Urinary bladder (tissue), 4 donors: ENCODE measurements around the gene CACNA1H. TPM values are rescaled to one million over a fixed set of nuclear protein-coding genes. Genes with fewer than 3 reads are reported as not detected.

Experiments used
- DNase-seq: peaks from one replicate; pipeline ENCODE4 v3.0.0-alpha.2; 2015; ENCODE audit errors: extremely low spot score
- H3K27ac ChIP-seq: one replicate; pipeline ENCODE4 v1.5.1; 2013; ENCODE audit warnings: low read depth, mild to moderate bottlenecking, moderate library complexity
- H3K36me3 ChIP-seq: one replicate; pipeline ENCODE4 v1.6.1; 2013; ENCODE audit warnings: mild to moderate bottlenecking, moderate library complexity; ENCODE audit not compliant: insufficient read depth
- H3K4me1 ChIP-seq: one replicate; pipeline ENCODE4 v1.6.1; 2013; ENCODE audit warnings: mild to moderate bottlenecking, moderate library complexity; ENCODE audit not compliant: insufficient read depth
- H3K4me3 ChIP-seq: one replicate; pipeline ENCODE4 v1.5.1; 2013; ENCODE audit warnings: low read depth, low read length
- WGBS: extraction: QIAGEN DNeasy Blood & Tissue Kit; methylation state at CpG from one replicate; pipeline ENCODE4 v1.1.7; 2013; 5-methylcytosine and 5-hydroxymethylcytosine counted together
- polyA plus RNA-seq: library from polyadenylated mRNA; stranded (reverse); fragments of 200-250 nt; gene quantifications from one replicate; pipeline ENCODE4 v1.2.3, GENCODE V29; 2013
- total RNA-seq: library from RNA; depleted of rRNA; stranded (reverse); fragments of >200 nt; gene quantifications from one replicate; pipeline ENCODE4 v1.2.3, GENCODE V29; 2014
- donor health status: healthy with polysubstance abuse.
- donor health status: healthy.

The CACNA1H gene
- total and polyA plus RNA-seq, 2 donors: 10.6 to 151 TPM

- no peak for DNase-seq
- H3K36me3 ChIP-seq: no peaks in the 10 kb centered on the region
- H3K4me1 ChIP-seq: no peaks in the 10 kb centered on the region
- WGBS: 72% methylated on average over 34 of the region's 34 CpGs
- H3K27ac ChIP-seq: no peak overlapping the region
- no peak overlapping the region for H3K4me3 ChIP-seq
These were observed 8.0 kb downstream of the CACNA1H start for GRCh38 chr16:1160773-1161348.

GRCh38 chr16:1162701-1163566 is 10.0 kb downstream of the CACNA1H start:
- no peak for DNase-seq
- no peaks in the 10 kb centered on the region for H3K36me3 ChIP-seq
- WGBS: 82% methylated on average over 38 of the region's 38 CpGs
- H3K4me1 ChIP-seq: no peaks in the 10 kb centered on the region
- no peak overlapping the region for H3K4me3 ChIP-seq
- no peak overlapping the region for H3K27ac ChIP-seq

DNA sequence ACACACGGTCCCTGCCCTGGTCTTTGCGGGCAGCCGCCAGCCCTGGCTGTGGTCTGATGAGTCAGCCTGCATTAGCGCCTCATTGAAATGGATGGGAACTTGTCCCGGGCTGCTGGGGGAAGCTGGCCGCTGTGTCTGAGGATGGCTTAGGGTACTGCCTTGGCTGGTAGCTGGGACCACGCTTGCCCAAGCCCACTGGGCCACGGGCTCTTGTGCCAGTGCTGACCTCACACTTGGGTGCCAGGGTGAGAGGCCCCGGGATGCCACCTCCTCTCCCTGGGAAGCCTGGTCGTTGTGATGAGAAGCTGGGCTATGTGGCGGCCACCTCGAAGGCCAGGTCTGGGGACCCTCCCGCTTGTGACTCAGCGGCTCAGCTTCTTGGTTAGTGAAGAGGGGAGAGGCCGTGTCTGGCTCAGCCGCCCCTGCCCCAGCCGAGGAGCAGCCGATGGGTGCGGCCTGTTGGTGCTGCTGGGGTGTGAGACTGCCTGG is 10.7 kb downstream of the CACNA1H start:
- WGBS: 72% methylated on average over 19 of the region's 19 CpGs
- Histone ChIP-seq H3K27ac (no peak overlapping the region), H3K36me3 (no peaks in the 10 kb centered on the region), H3K4me1 (no peaks in the 10 kb centered on the region), H3K4me3 (no peak overlapping the region)
- no peak for DNase-seq

- Histone ChIP-seq H3K36me3 (no peaks in the 10 kb centered on the region), H3K27ac (no peak overlapping the region), H3K4me3 (no peak overlapping the region), H3K4me1 (no peaks in the 10 kb centered on the region)
- DNase-seq: no peak
- 91% methylated on average over 14 of the region's 14 CpGs for WGBS
These were observed 11.5 kb downstream of the CACNA1H start for GRCh38 chr16:1164382-1164781.

GRCh38 chr16:1164975-1165374 is 12.1 kb downstream of the CACNA1H start:
- Histone ChIP-seq H3K36me3 (no peaks in the 10 kb centered on the region), H3K4me3 (no peak overlapping the region), H3K4me1 (no peaks in the 10 kb centered on the region), H3K27ac (no peak overlapping the region)
- 84% methylated on average over 17 of the region's 17 CpGs for WGBS
- DNase-seq: no peak

- no peaks in the 10 kb centered on the region for H3K4me1 ChIP-seq
These were observed 12.6 kb downstream of the CACNA1H start for GRCh38 chr16:1165511-1165910.

GRCh38 chr16:1167276-1168107 is 14.6 kb downstream of the CACNA1H start:
- H3K4me1 ChIP-seq: no peaks in the 10 kb centered on the region
- no peaks in the 10 kb centered on the region for H3K36me3 ChIP-seq
- WGBS: 71% methylated on average over 52 of the region's 52 CpGs
- DNase-seq: no peak
- H3K4me3 ChIP-seq: no peak overlapping the region
- no peak overlapping the region for H3K27ac ChIP-seq

More at GRCh38 chr16:1165511-1165910, 12.6 kb downstream of the CACNA1H start:
- no peak for DNase-seq
- Histone ChIP-seq H3K36me3 (no peaks in the 10 kb centered on the region), H3K27ac (no peak overlapping the region), H3K4me3 (no peak overlapping the region)
- 82% methylated on average over 12 of the region's 12 CpGs for WGBS

DNA sequence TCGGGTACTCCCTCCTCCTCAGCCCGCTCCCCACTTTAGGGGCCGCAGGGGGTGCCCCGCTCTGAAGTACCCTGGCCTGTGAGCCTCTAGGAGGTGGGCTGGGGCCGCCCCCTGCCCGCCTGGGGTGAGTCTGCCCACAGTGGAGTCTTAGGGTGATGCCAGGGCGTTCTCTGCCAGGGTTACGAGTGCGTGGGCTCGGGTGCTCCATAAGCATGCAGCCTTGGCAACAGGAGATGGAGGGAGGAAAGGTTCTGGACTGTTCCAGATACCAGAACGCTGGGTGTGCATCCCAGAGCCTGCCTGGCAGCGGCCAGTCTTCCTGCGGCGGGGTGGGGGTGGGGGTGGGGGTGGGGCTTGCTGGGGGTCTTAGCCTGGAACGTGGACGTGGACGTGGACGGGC is 15.9 kb downstream of the CACNA1H start:
- H3K4me1 ChIP-seq: no peaks in the 10 kb centered on the region
- H3K27ac ChIP-seq: no peak overlapping the region
- H3K4me3 ChIP-seq: no peak overlapping the region
- WGBS: 60% methylated on average over 18 of the region's 18 CpGs
- no peak for DNase-seq
- no peaks in the 10 kb centered on the region for H3K36me3 ChIP-seq

- Histone ChIP-seq H3K4me3 (no peak overlapping the region), H3K4me1 (no peaks in the 10 kb centered on the region), H3K36me3 (no peaks in the 10 kb centered on the region), H3K27ac (peak overlapping the region; percentile 33)
- 37% methylated on average over 45 of the region's 45 CpGs for WGBS
- no peak for DNase-seq
These were observed 16.6 kb downstream of the CACNA1H start for GRCh38 chr16:1169285-1170075.

GRCh38 chr16:1170076-1170418 is 17.1 kb downstream of the CACNA1H start:
- H3K4me3 ChIP-seq: no peak overlapping the region
- WGBS: 26% methylated on average over 13 of the region's 13 CpGs
- no peaks in the 10 kb centered on the region for H3K4me1 ChIP-seq

GRCh38 chr16:1171001-1171400 is 18.1 kb downstream of the CACNA1H start:
- WGBS: 55% methylated on average over 12 of the region's 12 CpGs
- no peak for DNase-seq
- no peak overlapping the region for H3K27ac ChIP-seq
- no peak overlapping the region for H3K4me3 ChIP-seq
- H3K4me1 ChIP-seq: no peaks in the 10 kb centered on the region
- H3K36me3 ChIP-seq: no peaks in the 10 kb centered on the region

More at GRCh38 chr16:1170076-1170418, 17.1 kb downstream of the CACNA1H start:
- Histone ChIP-seq H3K36me3 (no peaks in the 10 kb centered on the region), H3K27ac (no peak overlapping the region)
- DNase-seq: no peak

- H3K4me3 ChIP-seq: no peak overlapping the region
- no peak overlapping the region for H3K27ac ChIP-seq
- no peaks in the 10 kb centered on the region for H3K4me1 ChIP-seq
- no peak for DNase-seq
- H3K36me3 ChIP-seq: no peaks in the 10 kb centered on the region
- WGBS: 80% methylated on average over 36 of the region's 36 CpGs
These were observed 19.0 kb downstream of the CACNA1H start for GRCh38 chr16:1171854-1172428.

DNA sequence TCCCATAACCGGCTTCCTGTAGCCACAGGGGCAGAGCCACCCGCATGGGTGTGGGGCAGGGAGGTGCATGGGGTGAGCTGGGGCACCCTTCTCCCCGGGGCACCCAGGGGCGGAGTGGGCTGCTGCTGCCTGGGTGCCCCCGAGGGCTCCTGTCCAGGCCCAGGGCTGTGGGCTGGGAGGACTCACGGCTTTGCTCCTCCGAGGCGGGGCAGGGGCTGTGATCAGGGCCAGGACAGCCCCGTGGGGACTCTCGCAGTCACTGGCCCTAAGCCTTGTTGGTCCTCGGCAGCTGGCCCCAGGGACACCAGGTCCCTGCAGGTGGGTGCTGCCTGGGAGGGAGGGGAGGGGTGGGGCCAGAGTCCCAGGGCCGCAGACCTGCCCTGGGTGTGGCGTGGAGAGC is 19.7 kb downstream of the CACNA1H start:
- Histone ChIP-seq H3K27ac (no peak overlapping the region), H3K36me3 (no peaks in the 10 kb centered on the region), H3K4me3 (no peak overlapping the region), H3K4me1 (no peaks in the 10 kb centered on the region)
- no peak for DNase-seq
- 84% methylated on average over 13 of the region's 13 CpGs for WGBS
